Mucosa of stomach (tissue), 1 donor: ENCODE results near the gene RNF207.

Experiments
- H3K27me3 ChIP-seq: one replicate; pipeline ENCODE4 v1.7.0; 2013; ENCODE audit warnings: mild to moderate bottlenecking, low read length; ENCODE audit not compliant: control insufficient read depth, insufficient read depth
- H3K36me3 ChIP-seq: one replicate; pipeline ENCODE4 v1.7.0; 2013; ENCODE audit warnings: low read length; ENCODE audit not compliant: control insufficient read depth, insufficient read depth
- H3K4me1 ChIP-seq: one replicate; pipeline ENCODE4 v1.7.0; 2013; ENCODE audit warnings: mild to moderate bottlenecking, low read length; ENCODE audit not compliant: control insufficient read depth, insufficient read depth
- H3K4me3 ChIP-seq: one replicate; pipeline ENCODE4 v1.7.0; 2013; ENCODE audit warnings: low read length
- H3K9ac ChIP-seq: one replicate; pipeline ENCODE4 v1.7.0; 2013; ENCODE audit warnings: mild to moderate bottlenecking, low read length, moderate library complexity
- H3K9me3 ChIP-seq: one replicate; pipeline ENCODE4 v1.7.0; 2013; ENCODE audit warnings: mild to moderate bottlenecking, low read length, moderate library complexity; ENCODE audit not compliant: control insufficient read depth
- donor health status: Pancreatic carcinoma.

RNF207 gene

GRCh38 chr1:6191968-6192367 lies 14.0 kb upstream of the RNF207 start:
- no peak overlapping the region for H3K4me3 ChIP-seq
- no peaks in the 10 kb centered on the region for H3K4me1 ChIP-seq
- no peak overlapping the region for H3K9ac ChIP-seq
- H3K27me3 ChIP-seq: no peaks in the 10 kb centered on the region
- H3K9me3 ChIP-seq: no peaks in the 10 kb centered on the region
- no peaks in the 10 kb centered on the region for H3K36me3 ChIP-seq

DNA sequence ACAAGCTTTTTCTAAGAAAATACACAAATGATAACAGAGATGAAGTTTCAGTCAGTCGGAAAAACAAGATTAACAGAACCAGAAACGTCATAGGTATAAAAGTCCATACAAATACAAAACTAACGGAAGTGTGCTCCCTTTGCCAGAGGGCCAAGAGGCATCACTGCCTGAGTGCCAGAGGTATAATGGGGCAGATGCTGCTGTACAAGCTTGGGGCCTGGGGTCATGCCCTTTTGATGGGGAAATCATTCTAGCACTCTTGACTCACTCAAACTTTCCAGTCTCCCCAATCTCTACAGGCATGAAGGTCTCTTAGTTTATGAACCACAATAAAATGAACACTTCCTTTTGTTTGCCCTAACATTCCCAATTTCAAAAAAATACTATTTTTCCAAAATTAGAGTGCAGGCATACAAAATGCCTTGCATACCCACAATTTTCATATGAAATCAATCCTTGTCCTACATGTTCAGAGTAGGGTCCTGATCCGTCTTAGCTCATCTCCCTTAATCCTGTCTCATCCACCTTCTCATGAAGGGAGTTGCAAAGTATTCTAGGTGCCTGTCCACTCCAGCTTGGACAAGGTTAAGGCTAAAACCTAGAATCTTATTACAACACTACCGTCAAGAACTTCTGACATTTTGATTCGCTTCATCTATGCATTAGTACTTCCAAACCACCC lies 8.0 kb upstream of the RNF207 start:
- Histone ChIP-seq H3K4me3 (peak overlapping the region; percentile 69), H3K9ac (peak overlapping the region; percentile 84), H3K27me3 (no peaks in the 10 kb centered on the region)

DNA sequence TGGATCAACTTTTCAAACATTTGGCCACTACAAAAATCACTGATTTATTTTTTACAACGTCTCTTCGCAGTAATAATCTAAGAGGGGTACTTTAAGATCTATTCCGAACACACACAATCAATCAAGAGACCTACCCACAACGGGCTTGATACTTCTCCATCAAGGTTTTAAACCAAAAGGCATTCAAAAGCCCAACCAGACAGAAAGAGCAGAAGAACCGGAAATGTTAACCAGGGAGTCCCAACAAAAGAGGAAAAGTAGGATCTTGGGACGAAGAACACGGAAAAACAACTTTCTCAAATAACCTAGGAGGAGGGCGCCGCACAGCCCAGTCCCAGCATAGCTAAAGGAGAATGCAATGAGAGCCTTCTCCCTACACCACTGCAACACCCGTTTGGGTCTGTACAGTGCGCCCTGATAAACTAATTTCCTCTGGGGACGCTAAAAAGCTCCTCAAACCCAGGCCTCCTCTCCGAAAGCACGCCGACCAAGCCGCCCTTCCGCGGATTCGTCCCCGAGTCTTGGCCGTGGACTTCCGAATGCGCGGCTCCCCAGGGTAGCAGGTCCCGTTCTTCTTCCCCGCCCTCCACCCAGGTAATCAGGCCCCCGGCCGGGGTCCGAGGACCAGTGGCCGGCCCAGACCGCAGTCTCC lies 7.1 kb upstream of the RNF207 start:
- Histone ChIP-seq H3K36me3 (no peaks in the 10 kb centered on the region), H3K27me3 (no peaks in the 10 kb centered on the region), H3K4me3 (peak overlapping the region; percentile 69), H3K9ac (peak overlapping the region; percentile 84), H3K4me1 (peaks cover 15% of the 10 kb centered on the region), H3K9me3 (no peaks in the 10 kb centered on the region)

More for the DNA sequence above, 8.0 kb upstream of the RNF207 start:
- H3K36me3 ChIP-seq: no peaks in the 10 kb centered on the region
- H3K9me3 ChIP-seq: no peaks in the 10 kb centered on the region
- peaks cover 15% of the 10 kb centered on the region for H3K4me1 ChIP-seq

DNA sequence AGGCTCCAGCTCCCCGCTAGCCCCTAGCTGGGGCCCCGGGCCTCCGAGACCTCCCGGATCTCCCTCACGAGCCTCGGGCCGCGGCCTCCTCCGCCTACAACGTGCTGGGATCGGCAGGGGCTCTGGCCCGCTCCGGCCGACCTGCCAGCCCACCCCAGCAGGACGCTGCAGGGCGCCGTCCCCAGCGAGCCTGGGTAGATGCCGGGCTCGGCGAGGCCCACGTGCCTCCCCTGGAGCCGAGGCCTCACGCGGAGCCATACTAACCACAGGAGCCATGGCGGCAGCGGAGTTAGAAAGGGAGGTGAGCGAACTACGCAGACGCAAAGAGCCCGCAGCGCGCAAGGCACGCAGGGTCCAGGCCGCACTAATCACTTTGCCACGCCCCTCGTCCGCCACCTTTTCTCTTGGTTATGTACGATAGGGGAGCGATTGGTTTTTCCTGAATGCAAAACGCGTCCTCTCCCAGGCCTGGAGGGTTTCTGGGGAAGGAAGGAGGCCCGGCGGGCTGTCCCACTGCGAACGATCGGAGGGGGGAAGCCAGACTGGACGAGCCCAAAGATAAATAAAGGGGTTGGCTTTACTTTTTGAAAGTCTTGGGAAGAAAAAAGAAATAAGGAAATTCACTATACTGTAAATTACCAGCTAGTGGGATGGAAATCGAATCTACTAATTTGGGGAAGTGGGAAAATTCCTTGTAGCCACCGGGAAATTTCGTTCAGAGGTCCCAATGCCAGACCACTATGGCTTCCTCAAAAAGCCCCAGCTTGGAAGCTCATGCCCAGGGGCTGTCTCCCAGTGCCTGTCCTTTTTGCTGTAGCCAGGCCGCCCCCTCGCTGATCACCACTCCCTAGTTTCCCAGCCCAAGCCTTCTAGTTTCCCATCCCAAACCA lies 6.4 kb upstream of the RNF207 start, which contains the start of gene RPL22:
TSS of gene RPL22 (minus strand) at position 298 of the 890 bp plus-strand sequence. CDS start at position 276, 22 bp downstream.
- Histone ChIP-seq H3K36me3 (no peaks in the 10 kb centered on the region), H3K9ac (peak within 1 kb of the TSS; percentile 84), H3K4me3 (peak within 1 kb of the TSS; percentile 69), H3K27me3 (no peaks in the 10 kb centered on the region), H3K4me1 (peaks cover 15% of the 10 kb centered on the region), H3K9me3 (no peaks in the 10 kb centered on the region)

- H3K9ac ChIP-seq: peak overlapping the region; percentile 84
- peaks cover 21% of the 10 kb centered on the region for H3K4me1 ChIP-seq
- H3K4me3 ChIP-seq: peak overlapping the region; percentile 49
- peaks cover 6% of the 10 kb centered on the region for H3K27me3 ChIP-seq
- no peaks in the 10 kb centered on the region for H3K9me3 ChIP-seq
- no peaks in the 10 kb centered on the region for H3K36me3 ChIP-seq
Observed at GRCh38 chr1:6200188-6200809, 5.6 kb upstream of the RNF207 start.

DNA sequence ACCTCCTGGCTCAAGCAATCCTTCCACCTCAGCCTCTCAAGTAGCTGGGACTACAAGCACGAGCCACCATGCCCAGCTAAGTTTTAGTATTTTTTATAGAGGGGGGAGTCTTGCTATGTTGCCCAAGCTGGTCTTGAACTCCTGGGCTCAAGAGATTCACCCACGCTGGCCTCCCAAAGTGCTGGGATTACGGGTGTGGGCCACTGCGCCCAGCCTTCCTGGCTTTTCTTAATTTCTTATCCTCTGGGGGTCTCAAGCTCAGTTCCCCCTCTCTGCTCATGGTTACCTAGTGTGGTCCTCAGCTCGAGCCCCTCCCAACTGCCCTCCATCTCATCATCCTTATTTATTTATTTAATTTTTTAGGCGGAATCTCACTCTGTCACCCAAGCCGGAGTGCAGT lies 3.7 kb upstream of the RNF207 start:
- peaks cover 25% of the 10 kb centered on the region for H3K27me3 ChIP-seq
- no peak overlapping the region for H3K4me3 ChIP-seq
- H3K36me3 ChIP-seq: no peaks in the 10 kb centered on the region
- H3K9ac ChIP-seq: no peak overlapping the region
- H3K9me3 ChIP-seq: no peaks in the 10 kb centered on the region
- peaks cover 31% of the 10 kb centered on the region for H3K4me1 ChIP-seq

DNA sequence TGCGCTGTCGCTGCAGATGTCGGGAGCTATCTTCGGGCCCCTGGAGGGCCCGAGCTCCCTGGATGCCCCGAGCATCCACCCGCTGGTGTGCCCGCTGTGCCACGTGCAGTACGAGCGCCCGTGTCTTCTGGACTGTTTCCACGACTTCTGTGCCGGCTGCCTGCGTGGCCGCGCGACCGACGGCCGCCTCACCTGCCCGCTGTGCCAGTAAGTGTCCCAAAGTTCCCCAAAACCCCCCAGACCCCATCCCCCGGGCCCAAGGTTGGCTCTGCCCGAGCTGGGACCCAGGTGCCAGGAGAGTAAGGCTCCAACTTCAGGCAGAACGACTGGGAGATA lies 569 bp downstream of the RNF207 start:
- peaks cover 28% of the 10 kb centered on the region for H3K27me3 ChIP-seq
- H3K9ac ChIP-seq: peak overlapping the region; percentile 50
- H3K36me3 ChIP-seq: no peaks in the 10 kb centered on the region
- H3K9me3 ChIP-seq: no peaks in the 10 kb centered on the region
- H3K4me3 ChIP-seq: peak overlapping the region; percentile 14
- peaks cover 23% of the 10 kb centered on the region for H3K4me1 ChIP-seq

GRCh38 chr1:6207075-6207885 lies 1.4 kb downstream of the RNF207 start:
- Histone ChIP-seq H3K9me3 (no peaks in the 10 kb centered on the region), H3K4me3 (no peak overlapping the region), H3K36me3 (no peaks in the 10 kb centered on the region), H3K9ac (no peak overlapping the region), H3K4me1 (peaks cover 23% of the 10 kb centered on the region), H3K27me3 (peaks cover 28% of the 10 kb centered on the region)

DNA sequence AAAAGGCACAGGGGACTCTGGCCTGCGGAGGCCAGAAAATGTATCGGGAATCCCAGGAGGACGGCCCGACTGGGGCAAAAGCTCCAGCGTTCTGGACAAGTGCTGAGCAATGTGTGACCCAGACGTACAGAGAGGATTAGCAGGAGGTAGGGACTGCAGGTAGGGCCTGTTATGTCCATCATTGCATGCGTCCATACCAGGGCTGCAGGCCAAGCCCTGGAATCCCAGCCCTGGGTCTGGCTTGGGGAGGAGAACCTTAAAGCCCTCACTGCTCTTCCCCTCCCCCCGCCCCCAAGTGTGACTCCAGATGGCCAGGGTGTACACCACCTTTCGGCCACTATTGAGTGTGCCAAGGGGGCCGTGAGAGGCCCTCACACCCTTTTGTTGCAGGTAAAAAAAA lies 2.0 kb downstream of the RNF207 start:
- no peaks in the 10 kb centered on the region for H3K9me3 ChIP-seq
- peaks cover 23% of the 10 kb centered on the region for H3K4me1 ChIP-seq
- H3K9ac ChIP-seq: no peak overlapping the region
- no peak overlapping the region for H3K4me3 ChIP-seq
- peaks cover 28% of the 10 kb centered on the region for H3K27me3 ChIP-seq
- H3K36me3 ChIP-seq: no peaks in the 10 kb centered on the region

- Histone ChIP-seq H3K4me1 (peaks cover 23% of the 10 kb centered on the region), H3K4me3 (peak overlapping the region; percentile 4), H3K9ac (no peak overlapping the region), H3K36me3 (no peaks in the 10 kb centered on the region), H3K9me3 (no peaks in the 10 kb centered on the region), H3K27me3 (peaks cover 28% of the 10 kb centered on the region)
Observed at GRCh38 chr1:6208723-6209660, 3.1 kb downstream of the RNF207 start.
